NCI-H1092 (cell line): ENCODE measurements around the gene BCL7C.
"Not testable (repeated sequence)": the region's sequence is repeated elsewhere in the genome, so short reads cannot be mapped to it uniquely, and the experiment has no call there.

Experiments used
- DNase-seq: peaks from one replicate; lab custom pipeline; 2025; lab: John Stamatoyannopoulos, UW

The BCL7C gene

GRCh38 chr16:30860729-30861128 lies 33.1 kb downstream of the BCL7C start:
- not testable (repeated sequence) for DNase-seq

- no peak for DNase-seq
These were observed 35.0 kb downstream of the BCL7C start for GRCh38 chr16:30858829-30859423.

- no peak for DNase-seq
These were observed 35.8 kb downstream of the BCL7C start for GRCh38 chr16:30858111-30858495.

GRCh38 chr16:30853758-30854157 lies 40.1 kb downstream of the BCL7C start:
- no peak for DNase-seq

GRCh38 chr16:30850246-30850645 lies 43.6 kb downstream of the BCL7C start:
- DNase-seq: no peak

GRCh38 chr16:30846649-30847402 lies 47.1 kb downstream of the BCL7C start:
- DNase-seq: no peak

- DNase-seq: peak; percentile 77
These were observed 49.0 kb downstream of the BCL7C start for GRCh38 chr16:30844671-30845449.

GRCh38 chr16:30844346-30844670 lies 49.6 kb downstream of the BCL7C start:
- no peak for DNase-seq

- no peak for DNase-seq
These were observed 50.4 kb downstream of the BCL7C start for GRCh38 chr16:30843501-30843900.

- no peak for DNase-seq
These were observed 50.9 kb downstream of the BCL7C start for GRCh38 chr16:30842971-30843370.

GRCh38 chr16:30841332-30841731 lies 52.5 kb downstream of the BCL7C start:
- DNase-seq: no peak

GRCh38 chr16:30840611-30841010 lies 53.3 kb downstream of the BCL7C start:
- DNase-seq: no peak

GRCh38 chr16:30839523-30840227 lies 54.2 kb downstream of the BCL7C start:
- no peak for DNase-seq

- no peak for DNase-seq
These were observed 54.9 kb downstream of the BCL7C start for GRCh38 chr16:30838876-30839471.

- no peak for DNase-seq
These were observed 56.0 kb downstream of the BCL7C start for GRCh38 chr16:30837904-30838303.
